Keratinocyte (primary cell): ENCODE measurements around the gene CCDC7. TPM values are rescaled to one million over a fixed set of nuclear protein-coding genes. Genes with fewer than 3 reads are reported as not detected.

Experiments used
- DNase-seq: peaks from one replicate; pipeline ENCODE4 v3.0.0-alpha.2; 2011; ENCODE audit warnings: low read depth, missing footprints, low spot score
- FAIRE-seq: peaks from 2 replicates; lab custom pipeline; 2011; peaks lifted over from hg19 to GRCh38; lab: Jason Lieb, UNC
- H2AFZ ChIP-seq: 2 replicates; pipeline ENCODE4 v1.6.0; 2012; ENCODE audit warnings: low read length, control low read depth, inconsistent platforms; ENCODE audit not compliant: control insufficient read depth
- H3K27ac ChIP-seq: 2 replicates; pipeline ENCODE4 v1.5.1; 2011; ENCODE audit warnings: low read length; ENCODE audit not compliant: control insufficient read depth, insufficient read depth
- H3K27me3 ChIP-seq: 3 replicates; pipeline ENCODE4 v1.6.0; 2011; ENCODE audit warnings: low read length; ENCODE audit not compliant: control insufficient read depth, insufficient read depth; ENCODE audit errors: extremely low read depth
- H3K36me3 ChIP-seq, 2 experiments: 2 replicates in 1 of 2; 3 replicates in 1 of 2; pipeline ENCODE4 v1.5.1; 2011; ENCODE audit warnings: low read length in 2 of 2, mild to moderate bottlenecking in 1 of 2; ENCODE audit not compliant: control insufficient read depth in 2 of 2, insufficient read depth in 2 of 2; ENCODE audit errors: extremely low read depth in 1 of 2
- H3K4me1 ChIP-seq: 3 replicates; pipeline ENCODE4 v1.5.1; 2011; ENCODE audit warnings: low read length; ENCODE audit not compliant: control insufficient read depth, insufficient read depth; ENCODE audit errors: extremely low read depth
- H3K4me2 ChIP-seq: 3 replicates; pipeline ENCODE4 v1.6.0; 2011; ENCODE audit warnings: low read depth, low read length; ENCODE audit not compliant: control insufficient read depth, insufficient read depth; ENCODE audit errors: extremely low read depth
- H3K4me3 ChIP-seq, 3 experiments: fragments of 200-600 bp in 1 of 3; sonication (generic) in 1 of 3; 2 replicates in 2 of 3; 3 replicates in 1 of 3; pipeline ENCODE4 v1.5.1; 2011 to 2016; ENCODE audit warnings: low read length in 3 of 3, mild to moderate bottlenecking in 3 of 3, control low read depth in 2 of 3, inconsistent platforms in 1 of 3, low read depth in 1 of 3, mixed read lengths in 1 of 3, mixed run types in 1 of 3, moderate library complexity in 1 of 3; ENCODE audit not compliant: control insufficient read depth in 2 of 3, insufficient read depth in 2 of 3; ENCODE audit errors: extremely low read depth in 1 of 3
- H3K79me2 ChIP-seq: 2 replicates; pipeline ENCODE4 v1.6.0; 2012; ENCODE audit warnings: low read length; ENCODE audit not compliant: control insufficient read depth, insufficient read depth
- H3K9ac ChIP-seq: 3 replicates; pipeline ENCODE4 v1.6.0; 2011; ENCODE audit warnings: low read length; ENCODE audit not compliant: control insufficient read depth, insufficient read depth; ENCODE audit errors: extremely low read depth
- H3K9me1 ChIP-seq: 3 replicates; pipeline ENCODE4 v1.6.0; 2011; ENCODE audit warnings: low read length; ENCODE audit not compliant: control insufficient read depth, insufficient read depth; ENCODE audit errors: extremely low read depth
- H3K9me3 ChIP-seq: 2 replicates; pipeline ENCODE4 v1.5.1; 2012; ENCODE audit warnings: low read depth, low read length; ENCODE audit not compliant: control insufficient read depth
- H4K20me1 ChIP-seq: 3 replicates; pipeline ENCODE4 v1.6.0; 2011; ENCODE audit warnings: low read length; ENCODE audit not compliant: control insufficient read depth, insufficient read depth; ENCODE audit errors: extremely low read depth
- CTCF ChIP-seq, 3 experiments: IDR thresholded peaks in 1 of 3; conservative IDR thresholded peaks in 1 of 3; optimal IDR thresholded peaks in 1 of 3; 2 replicates in 2 of 3; 3 replicates in 1 of 3; pipeline versions ENCODE3 to v1.5.1; 2011; ENCODE audit warnings: low read length in 3 of 3, mild to moderate bottlenecking in 3 of 3, moderate library complexity in 2 of 3, control low read depth in 1 of 3, inconsistent platforms in 1 of 3; ENCODE audit not compliant: insufficient read depth in 2 of 3; ENCODE audit errors: extremely low read depth in 1 of 3
- EZH2 ChIP-seq: IDR thresholded peaks from one replicate; pipeline ENCODE4 v1.6.1; 2012; ENCODE audit warnings: inconsistent platforms, mild to moderate bottlenecking, low read length, moderate library complexity
- dilution Hi-C: fragments of 300-500 bp; cut with MboI; formaldehyde crosslinking; loops from one replicate; pipeline ENCODE4 v1.7.0; 2020; ENCODE audit warnings: low sequenced_read_pairs; ENCODE audit not compliant: extremely low pct_ligation_motif_present
- polyA plus RNA-seq, 5 experiments: library from polyadenylated mRNA; depleted of rRNA in 3 of 5; stranded (reverse) in 3 of 5; stranded (forward) in 1 of 5; unstranded in 1 of 5; fragments of >200 nt; gene quantifications; 1 replicate in 1 of 5; 2 replicates in 3 of 5; 3 replicates in 1 of 5; pipeline versions ENCODE4 v1.2.1 to v1.2.3, GENCODE V29; 2011 to 2012; ENCODE audit warnings: missing spikeins in 2 of 5, low read depth in 1 of 5, low replicate concordance in 1 of 5

CCDC7 gene
- polyA plus RNA-seq, 1 donor (not counting 4 experiments of a cell fraction or from before 2014, with no cell fraction given), result 1.1 TPM

DNA sequence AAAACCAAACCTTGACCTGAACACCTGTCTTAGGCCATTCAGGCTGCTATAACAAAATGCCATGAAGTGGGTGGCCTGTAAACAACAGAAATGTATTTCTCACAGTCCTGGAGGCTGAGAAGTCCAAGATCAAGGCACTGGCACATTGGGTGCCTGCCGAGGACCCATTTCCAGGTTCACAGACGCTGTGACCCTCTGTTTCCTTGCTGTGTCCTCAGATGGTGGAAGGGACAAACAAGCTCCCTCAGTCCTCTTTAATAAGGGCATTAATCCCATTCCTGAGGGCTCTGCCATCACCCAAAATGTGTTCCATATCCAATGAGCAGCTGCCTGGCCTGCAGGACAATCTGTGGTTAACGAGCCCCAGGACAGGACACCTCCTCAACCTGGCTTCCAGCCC lies 444.5 kb downstream of the CCDC7 start:
- H3K9me3 ChIP-seq, result no peaks in the 10 kb centered on the region
- H3K4me2 ChIP-seq, result no peak overlapping the region
- H4K20me1 ChIP-seq, result no peaks in the 10 kb centered on the region
- no peak for DNase-seq
- H3K9ac ChIP-seq, result no peak overlapping the region
- no peak overlapping the region for H2AFZ ChIP-seq
- H3K27me3 ChIP-seq, result no peaks in the 10 kb centered on the region
- no peak overlapping the region for H3K4me3 ChIP-seq
- dilution Hi-C loops, result no loop called here
- no peak for TF ChIP-seq EZH2
- no peak for TF ChIP-seq CTCF (optimal IDR thresholded peaks at IDR 0.05 in 1 of 3, IDR thresholded peaks at IDR 0.05 in 1 of 3, conservative IDR thresholded peaks at IDR 0.05 in 1 of 3; ENCODE audit: extremely low read depth in 1 of 3, insufficient read depth in 2 of 3, low read length in 3 of 3)
- H3K9me1 ChIP-seq, result peaks cover 3% of the 10 kb centered on the region
- no peak overlapping the region for H3K27ac ChIP-seq
- no peaks in the 10 kb centered on the region for H3K4me1 ChIP-seq
- no peaks in the 10 kb centered on the region for H3K79me2 ChIP-seq
- H3K36me3 ChIP-seq, result peaks cover 2 to 3% of the 10 kb centered on the region in 2 experiments
- FAIRE-seq, result no peak

DNA sequence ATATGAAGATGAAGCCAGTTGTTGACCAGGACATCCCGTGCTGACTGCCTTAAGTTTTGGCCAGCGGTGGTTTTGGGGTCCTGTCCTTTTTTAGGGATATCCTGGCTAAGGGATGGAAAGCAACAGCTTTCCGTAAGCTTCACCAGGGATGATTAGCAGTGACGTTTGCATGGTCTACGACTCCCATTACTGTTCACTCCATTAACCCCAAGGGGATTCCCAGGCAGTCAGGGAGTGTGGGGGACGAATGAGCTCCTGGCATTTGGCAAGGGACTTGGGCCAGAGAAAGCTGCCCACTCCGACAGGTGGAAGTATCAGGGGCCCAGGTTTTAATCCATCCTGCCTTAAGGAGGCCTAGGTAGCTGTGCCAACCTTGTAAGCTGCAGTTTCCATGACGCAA lies 445.3 kb downstream of the CCDC7 start:
- Histone ChIP-seq H3K4me1 (no peaks in the 10 kb centered on the region), H3K79me2 (no peaks in the 10 kb centered on the region), H3K27ac (no peak overlapping the region), H3K9me1 (peaks cover 3% of the 10 kb centered on the region), H2AFZ (no peak overlapping the region), H3K27me3 (no peaks in the 10 kb centered on the region), H3K9me3 (no peaks in the 10 kb centered on the region), H3K9ac (no peak overlapping the region), H4K20me1 (no peaks in the 10 kb centered on the region), H3K4me3 (no peak overlapping the region), H3K36me3 (peaks cover 2 to 3% of the 10 kb centered on the region in 2 experiments), H3K4me2 (no peak overlapping the region)
- TF ChIP-seq CTCF (optimal IDR thresholded peaks at IDR 0.05 in 1 of 3, IDR thresholded peaks at IDR 0.05 in 1 of 3, conservative IDR thresholded peaks at IDR 0.05 in 1 of 3; ENCODE audit: extremely low read depth in 1 of 3, insufficient read depth in 2 of 3, low read length in 3 of 3) (no peak), EZH2 (no peak)
- dilution Hi-C loops, result no loop called here
- FAIRE-seq (no peak), DNase-seq (no peak)
